ENCODE data around the gene PRKCH. TPM values are rescaled to one million over a fixed set of nuclear protein-coding genes. Genes with fewer than 3 reads are reported as not detected.

The PRKCH gene
- total RNA-seq, 1 donor from 2014 or later = 20.2 TPM

- peak overlapping the region in 1 of 2 donors; percentile 1 for H3K27ac ChIP-seq
- H3K36me3 ChIP-seq = no peaks in the 10 kb centered on the region
- H3K4me1 ChIP-seq = peaks cover 8 to 12% of the 10 kb centered on the region in 2 donors
- no peak for DNase-seq (ENCODE audit: low spot score in 2 of 2)
- no peaks in the 10 kb centered on the region for H3K9me3 ChIP-seq
- intact Hi-C loops (cut with DNase I) = no loop called here
- no peaks in the 10 kb centered on the region for H3K27me3 ChIP-seq
- TF ChIP-seq, protein P1, sequence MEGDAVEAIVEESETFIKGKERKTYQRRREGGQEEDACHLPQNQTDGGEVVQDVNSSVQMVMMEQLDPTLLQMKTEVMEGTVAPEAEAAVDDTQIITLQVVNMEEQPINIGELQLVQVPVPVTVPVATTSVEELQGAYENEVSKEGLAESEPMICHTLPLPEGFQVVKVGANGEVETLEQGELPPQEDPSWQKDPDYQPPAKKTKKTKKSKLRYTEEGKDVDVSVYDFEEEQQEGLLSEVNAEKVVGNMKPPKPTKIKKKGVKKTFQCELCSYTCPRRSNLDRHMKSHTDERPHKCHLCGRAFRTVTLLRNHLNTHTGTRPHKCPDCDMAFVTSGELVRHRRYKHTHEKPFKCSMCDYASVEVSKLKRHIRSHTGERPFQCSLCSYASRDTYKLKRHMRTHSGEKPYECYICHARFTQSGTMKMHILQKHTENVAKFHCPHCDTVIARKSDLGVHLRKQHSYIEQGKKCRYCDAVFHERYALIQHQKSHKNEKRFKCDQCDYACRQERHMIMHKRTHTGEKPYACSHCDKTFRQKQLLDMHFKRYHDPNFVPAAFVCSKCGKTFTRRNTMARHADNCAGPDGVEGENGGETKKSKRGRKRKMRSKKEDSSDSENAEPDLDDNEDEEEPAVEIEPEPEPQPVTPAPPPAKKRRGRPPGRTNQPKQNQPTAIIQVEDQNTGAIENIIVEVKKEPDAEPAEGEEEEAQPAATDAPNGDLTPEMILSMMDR (IDR thresholded peaks at IDR 0.05) = no peak
- H3K4me3 ChIP-seq = no peak overlapping the region
Observed at GRCh38 chr14:61498303-61498702, 176.9 kb downstream of the PRKCH start.

- peak overlapping the region; percentile 1 to 17 for H3K27ac ChIP-seq
Observed at GRCh38 chr14:61498811-61499210, 177.4 kb downstream of the PRKCH start.

GRCh38 chr14:61499991-61500390 lies 178.6 kb downstream of the PRKCH start:
- Histone ChIP-seq H3K36me3 (no peaks in the 10 kb centered on the region), H3K27me3 (no peaks in the 10 kb centered on the region), H3K4me3 (no peak overlapping the region), H3K27ac (no peak overlapping the region), H3K4me1 (peaks cover 8 to 14% of the 10 kb centered on the region in 2 donors), H3K9me3 (no peaks in the 10 kb centered on the region)
- TF ChIP-seq, protein P1 (IDR thresholded peaks at IDR 0.05) = no peak
- DNase-seq (ENCODE audit: low spot score in 2 of 2) = no peak
- intact Hi-C loops (cut with DNase I) = no loop called here

More at GRCh38 chr14:61498811-61499210, 177.4 kb downstream of the PRKCH start:
- H3K4me1 ChIP-seq = peaks cover 8 to 14% of the 10 kb centered on the region in 2 donors
- intact Hi-C loops (cut with DNase I) = no loop called here
- H3K36me3 ChIP-seq = no peaks in the 10 kb centered on the region
- no peak overlapping the region for H3K4me3 ChIP-seq
- TF ChIP-seq, protein P1 (IDR thresholded peaks at IDR 0.05) = no peak
- H3K9me3 ChIP-seq = no peaks in the 10 kb centered on the region
- no peaks in the 10 kb centered on the region for H3K27me3 ChIP-seq
- no peak for DNase-seq (ENCODE audit: low spot score in 2 of 2)

- TF ChIP-seq, protein P1 (IDR thresholded peaks at IDR 0.05) = no peak
- DNase-seq (ENCODE audit: low spot score in 2 of 2) = no peak
- intact Hi-C loops (cut with DNase I) = loop anchor here (2.0 kb wide), 1 partner anchor 23 kb away; no protein-coding TSS in a partner anchor
- H3K9me3 ChIP-seq = no peaks in the 10 kb centered on the region
- H3K4me1 ChIP-seq = peaks cover 8 to 18% of the 10 kb centered on the region in 2 donors
- H3K27me3 ChIP-seq = no peaks in the 10 kb centered on the region
- H3K36me3 ChIP-seq = no peaks in the 10 kb centered on the region
- H3K27ac ChIP-seq = peak overlapping the region in 1 of 2 donors; percentile 62
- no peak overlapping the region for H3K4me3 ChIP-seq
Observed at GRCh38 chr14:61501714-61502458, 180.5 kb downstream of the PRKCH start.

- Histone ChIP-seq H3K36me3 (no peaks in the 10 kb centered on the region), H3K27me3 (no peaks in the 10 kb centered on the region), H3K27ac (peak overlapping the region; percentile 50 to 62), H3K9me3 (no peaks in the 10 kb centered on the region), H3K4me1 (peaks cover 8 to 18% of the 10 kb centered on the region in 2 donors), H3K4me3 (no peak overlapping the region)
- TF ChIP-seq, protein P1 (IDR thresholded peaks at IDR 0.05) = no peak
- no peak for DNase-seq (ENCODE audit: low spot score in 2 of 2)
- intact Hi-C loops (cut with DNase I) = loop anchor here (1.0 to 2.0 kb wide), 2 partner anchors 23 to 24 kb away; no protein-coding TSS in a partner anchor
Observed at GRCh38 chr14:61502459-61503093, 181.2 kb downstream of the PRKCH start.

All from ascending aorta (tissue), 2 donors.